CMK (cell line): ENCODE measurements around the gene NEURL1.
"Not testable (repeated sequence)": the region's sequence is repeated elsewhere in the genome, so short reads cannot be mapped to it uniquely, and the experiment has no call there.

Experiments
- DNase-seq: peaks from one replicate; pipeline ENCODE4 v3.0.0-alpha.2; 2010; ENCODE audit warnings: low read depth

Gene NEURL1

GRCh38 chr10:103465411-103466179 is 27.9 kb upstream of the NEURL1 start:
- DNase-seq = no peak

DNA sequence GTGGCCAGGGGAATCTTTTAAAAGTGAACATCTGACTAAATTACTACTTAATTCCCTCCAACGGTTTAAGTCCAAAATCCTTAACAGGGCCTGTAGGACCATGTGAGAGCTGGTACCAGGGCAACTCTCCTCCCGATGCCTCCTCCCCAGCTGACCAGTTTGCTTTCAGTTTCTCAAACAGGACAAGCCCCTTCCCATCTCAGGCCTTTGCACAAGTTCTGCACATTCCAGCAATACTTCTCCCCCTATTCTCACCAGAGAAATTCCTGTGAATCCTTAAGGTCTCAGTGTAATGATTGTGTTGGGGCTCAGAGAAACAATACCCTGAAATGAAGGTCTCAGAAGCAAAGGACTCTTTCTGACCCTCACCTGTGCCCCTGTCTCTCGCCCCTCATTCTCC is 26.8 kb upstream of the NEURL1 start:
- no peak for DNase-seq

GRCh38 chr10:103467406-103467805 is 26.1 kb upstream of the NEURL1 start:
- no peak for DNase-seq

GRCh38 chr10:103469201-103469600 is 24.3 kb upstream of the NEURL1 start:
- DNase-seq = no peak

DNA sequence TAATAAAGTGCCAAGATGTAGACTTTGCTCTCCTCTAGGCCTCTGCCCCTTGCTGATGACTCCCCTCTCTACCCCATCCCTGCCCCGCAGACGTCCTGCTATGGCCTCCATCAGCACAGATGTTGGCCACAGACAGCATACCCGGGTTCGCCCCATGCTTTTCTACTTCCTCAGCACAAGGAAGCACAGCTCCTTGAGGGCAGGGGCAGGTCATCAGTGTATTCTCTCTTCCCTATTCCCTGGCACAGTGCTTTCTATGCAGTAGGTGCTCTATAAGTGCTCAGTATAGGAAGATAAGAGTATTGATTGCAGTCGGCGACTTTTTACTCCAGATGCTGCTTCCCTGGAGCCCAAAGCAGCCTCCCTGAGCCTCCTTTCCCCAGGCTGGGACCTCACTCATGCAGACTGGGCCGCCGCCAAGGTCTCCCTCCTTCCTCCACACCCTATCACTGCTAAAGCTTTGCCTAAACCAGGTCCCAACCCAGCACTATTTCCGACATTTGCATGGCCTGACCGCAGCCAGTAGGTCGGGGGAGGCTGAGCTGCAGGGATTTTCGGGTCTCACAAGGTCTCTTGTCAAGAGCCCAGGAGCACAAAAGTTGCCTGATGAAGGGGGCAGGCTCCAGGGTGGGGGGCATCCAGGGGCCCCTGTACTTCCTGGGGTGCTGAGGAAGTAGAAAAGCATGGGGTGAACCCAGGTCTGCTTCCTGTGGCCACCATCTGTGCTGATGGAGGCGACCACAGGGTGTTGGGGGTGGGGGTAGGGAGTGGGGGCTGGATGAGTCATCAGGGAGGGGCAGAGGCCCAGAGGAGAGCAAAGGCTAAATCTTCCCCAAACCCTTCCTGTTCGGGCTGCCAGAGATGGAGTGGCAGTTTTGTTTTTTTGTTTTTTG is 22.5 kb upstream of the NEURL1 start:
- peak; percentile 65 for DNase-seq

DNA sequence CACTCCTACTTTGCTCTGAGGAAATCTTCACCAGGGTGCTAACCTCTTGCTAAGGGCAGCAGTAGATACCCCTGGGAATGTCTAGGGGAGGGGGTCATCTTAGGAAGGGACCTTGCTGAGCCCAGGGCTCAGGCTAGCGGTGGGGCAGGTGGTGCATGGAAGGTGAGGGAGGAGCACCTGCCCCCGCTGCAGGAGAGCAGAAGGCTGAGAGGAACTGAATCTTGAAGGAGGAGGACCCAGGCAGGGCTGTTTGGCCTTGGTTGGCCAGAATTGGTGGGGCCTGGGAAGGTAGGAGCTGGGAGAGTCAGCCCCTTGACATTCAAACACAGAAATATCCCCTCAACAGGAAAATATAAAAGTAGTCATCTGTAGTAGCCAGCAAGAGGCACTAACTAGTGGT is 21.5 kb upstream of the NEURL1 start:
- no peak for DNase-seq

DNA sequence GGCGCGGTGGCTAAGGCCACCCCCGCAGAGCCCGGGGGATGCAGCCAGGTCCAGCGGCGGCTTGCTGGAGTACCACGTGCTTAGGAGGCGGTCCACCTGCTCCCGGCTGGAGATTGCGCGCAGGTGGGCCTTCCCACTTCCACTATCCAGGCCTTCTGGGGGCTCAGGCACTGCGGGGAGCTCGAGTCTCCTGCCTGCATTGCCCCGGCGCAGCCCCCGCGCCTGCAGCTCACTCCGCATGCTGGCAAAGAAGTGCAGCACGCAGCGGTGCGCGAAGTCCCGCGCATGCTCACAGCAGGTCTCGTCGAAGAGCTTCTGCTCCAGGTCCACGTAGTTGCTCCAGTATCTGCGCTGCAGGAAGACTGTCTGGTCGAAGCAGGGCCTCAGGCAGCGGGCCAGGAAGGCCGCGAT is 20.2 kb upstream of the NEURL1 start:
- no peak for DNase-seq

GRCh38 chr10:103474077-103474476 is 19.4 kb upstream of the NEURL1 start:
- DNase-seq = no peak

GRCh38 chr10:103475437-103475836 is 18.1 kb upstream of the NEURL1 start:
- no peak for DNase-seq

DNA sequence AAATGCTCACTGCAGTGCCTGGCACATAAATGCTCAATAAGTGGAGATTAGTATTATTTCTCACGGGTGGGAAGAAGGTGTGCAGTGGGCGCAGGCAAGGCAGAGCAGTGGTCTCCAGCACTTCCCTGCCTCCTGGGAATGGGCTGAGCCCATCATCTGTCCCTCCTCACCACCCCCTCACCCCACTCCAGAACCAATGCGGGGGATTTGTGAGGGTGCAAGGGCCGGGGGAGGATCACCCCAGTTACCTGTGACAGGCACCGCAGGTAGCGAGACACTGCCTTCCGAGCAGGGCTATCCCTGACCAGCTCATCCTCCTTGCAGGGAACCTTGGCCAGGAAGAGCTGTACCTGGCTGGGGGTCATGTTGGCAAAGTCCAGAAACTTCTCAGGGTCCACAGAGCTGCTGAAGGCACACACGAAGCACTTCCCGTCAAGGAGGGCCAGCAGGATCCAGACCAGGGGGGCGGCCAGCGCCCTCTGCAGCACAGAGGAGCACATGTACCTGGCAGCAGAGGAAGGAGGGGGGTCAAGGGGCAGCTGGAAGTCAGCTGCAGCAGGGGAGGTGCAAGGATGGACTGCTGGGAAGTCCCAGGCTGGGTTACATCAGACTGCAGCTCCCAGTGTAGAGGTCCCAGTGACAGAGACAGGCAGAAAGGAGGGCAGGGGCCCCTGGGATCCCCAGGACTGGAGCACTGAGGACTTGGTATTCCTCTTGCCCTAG is 17.3 kb upstream of the NEURL1 start:
- DNase-seq = no peak

- no peak for DNase-seq
These were observed 14.8 kb upstream of the NEURL1 start for GRCh38 chr10:103478671-103479070.

GRCh38 chr10:103479135-103479534 is 14.4 kb upstream of the NEURL1 start, which contains the start of gene CALHM3:
TSS of gene CALHM3 (minus strand) at chr10:103479240. CDS start at chr10:103479032, 208 bp downstream.
- no peak for DNase-seq

DNA sequence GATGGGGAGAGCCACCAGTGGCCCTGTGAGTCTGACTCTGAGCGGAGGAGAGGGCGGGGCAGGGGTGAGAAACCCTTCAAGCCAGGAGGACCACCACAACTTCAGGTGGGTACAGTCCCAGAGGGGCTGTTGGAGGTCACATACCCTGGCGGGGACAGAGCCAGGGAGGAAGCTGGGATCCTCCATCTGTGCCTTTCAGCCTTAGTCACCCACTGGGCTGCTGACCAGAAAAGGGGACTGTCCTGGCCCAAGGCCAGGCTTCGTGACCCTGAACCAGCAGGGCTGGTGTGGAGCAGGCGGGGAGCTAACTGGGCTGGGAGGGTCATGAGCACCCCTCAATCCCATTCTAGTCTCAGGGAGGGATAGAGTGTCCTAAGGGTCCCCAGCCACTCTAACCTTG is 13.0 kb upstream of the NEURL1 start:
- no peak for DNase-seq

GRCh38 chr10:103481974-103482531 is 11.5 kb upstream of the NEURL1 start:
- DNase-seq = peak; percentile 62

- not testable (repeated sequence) for DNase-seq
These were observed 6.7 kb upstream of the NEURL1 start for GRCh38 chr10:103486635-103487409.

- no peak for DNase-seq
These were observed 6.1 kb upstream of the NEURL1 start for GRCh38 chr10:103487410-103487708.

DNA sequence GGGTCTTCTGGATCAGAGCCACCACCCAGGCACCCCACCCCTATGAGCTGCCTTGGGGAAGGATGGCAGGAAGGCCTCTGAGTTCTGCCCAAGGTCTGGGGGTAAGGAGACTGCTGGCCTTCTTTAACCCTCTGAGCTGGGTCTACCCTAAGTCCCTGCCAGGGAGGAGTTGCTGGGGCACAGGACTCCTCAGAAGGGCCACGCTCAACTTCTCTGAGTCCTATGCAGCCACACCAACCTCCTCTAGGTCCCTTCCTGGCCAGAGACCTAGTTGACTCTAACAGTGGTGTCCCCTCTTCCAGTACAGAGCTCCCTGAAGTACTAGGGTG is 2.6 kb upstream of the NEURL1 start:
- DNase-seq = no peak

DNA sequence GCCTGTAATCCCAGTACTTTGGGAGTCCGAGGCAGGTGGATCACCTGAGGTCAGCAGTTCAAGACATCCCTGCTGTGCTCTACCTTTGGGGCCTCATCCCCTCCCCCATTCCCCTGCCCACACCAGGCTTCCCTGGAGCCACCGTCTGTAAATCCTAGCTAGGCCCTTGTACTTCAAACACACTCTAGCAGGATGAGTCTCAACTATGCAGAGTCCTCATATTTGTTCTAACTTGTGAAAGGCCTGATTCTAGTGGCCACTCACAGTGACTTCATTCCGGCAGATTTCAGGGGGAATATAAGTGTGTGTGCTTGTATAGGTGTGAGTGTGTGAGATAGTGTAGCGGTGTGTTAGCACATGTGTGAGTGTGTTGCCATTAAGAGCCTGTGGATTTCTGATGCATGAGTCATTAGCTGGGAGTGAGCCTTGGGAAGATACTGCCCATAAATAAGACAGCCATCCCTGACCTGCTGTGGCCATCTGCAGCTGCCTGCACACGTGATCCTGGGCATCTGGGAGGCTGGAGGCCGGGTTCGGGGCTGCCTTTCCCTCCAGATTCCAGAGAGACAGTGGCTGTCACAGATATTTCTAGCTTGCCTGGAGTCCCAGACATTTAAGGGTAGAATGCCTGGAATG is 1.7 kb upstream of the NEURL1 start:
- no peak for DNase-seq

GRCh38 chr10:103492655-103493261 is 747 bp upstream of the NEURL1 start:
- no peak for DNase-seq
